Ovary (tissue), 9 donors: ENCODE data around the gene ADAMTSL3. TPM values are rescaled to one million over a fixed set of nuclear protein-coding genes. Genes with fewer than 3 reads are reported as not detected.

Source experiments
- DNase-seq, 5 donors: peaks; one replicate each; pipeline ENCODE4 v3.0.0-alpha.2; 2019 to 2020
- H3K27ac ChIP-seq, 2 donors: fragments of 200-600 bp; one replicate each; pipeline versions ENCODE4 v1.5.1 to v1.8.0; 2019 to 2022
- H3K27me3 ChIP-seq: fragments of 200-600 bp; one replicate; pipeline ENCODE4 v1.8.0; 2022
- H3K36me3 ChIP-seq: fragments of 200-600 bp; sonication (generic); one replicate; pipeline ENCODE4 v1.5.1; 2019
- H3K4me1 ChIP-seq: one replicate; pipeline ENCODE4 v1.8.1; 2013; ENCODE audit warnings: mild to moderate bottlenecking, moderate library complexity; ENCODE audit not compliant: insufficient read depth
- H3K4me3 ChIP-seq: fragments of 200-600 bp; sonication (generic); one replicate; pipeline ENCODE4 v1.5.1; 2017
- H3K9me3 ChIP-seq, 2 donors: fragments of 200-600 bp in 1 of 2; sonication (generic) in 1 of 2; one replicate each; pipeline versions ENCODE4 v1.5.1 to v1.8.1; 2013 to 2019; ENCODE audit warnings: mild to moderate bottlenecking in 1 of 2, moderate library complexity in 1 of 2
- CTCF ChIP-seq, 3 donors: fragments of 450-650 bp in 2 of 3; fragments of 200-600 bp in 1 of 3; IDR thresholded peaks; one replicate each; pipeline versions ENCODE4 v1.5.1 to v1.8.0; 2016 to 2022; ENCODE audit warnings: antibody characterized with exemption in 3 of 3, mild to moderate bottlenecking in 1 of 3
- EP300 ChIP-seq: sonication (generic); formaldehyde crosslinking; IDR thresholded peaks from one replicate; pipeline ENCODE4 v1.6.1; 2017; ENCODE audit warnings: antibody characterized with exemption
- POLR2A ChIP-seq: fragments of 450-650 bp; IDR thresholded peaks from one replicate; pipeline ENCODE4 v1.6.1; 2017; ENCODE audit warnings: antibody characterized with exemption, mild to moderate bottlenecking, moderate library complexity
- WGBS, 3 donors: extraction: QIAGEN DNeasy Blood & Tissue Kit in 1 of 3; methylation state at CpG; one replicate each; pipeline versions ENCODE4 v1.1.5 to v1.1.7; 2013 to 2017; 5-methylcytosine and 5-hydroxymethylcytosine counted together
- intact Hi-C, 4 donors: fragments of 100-400 bp; cut with DNase I; formaldehyde crosslinking; loops; one replicate each; pipeline versions ENCODE4 v1.11.0 to v1.15.1; 2022 to 2023
- polyA plus RNA-seq, 2 donors: library from polyadenylated mRNA; stranded (reverse); fragments of 200-250 nt in 1 of 2; fragments of 350-450 nt in 1 of 2; fragmentation: Illumina TruSeq in 1 of 2; extraction: RNeasy Lipid Tissue Mini Kit (QIAGEN cat#74804) in 1 of 2; gene quantifications; one replicate each; pipeline ENCODE4 v1.2.3, GENCODE V29; 2013 to 2014
- total RNA-seq, 7 donors: library from RNA; depleted of rRNA in 2 of 7; stranded (reverse); fragments of >200 nt in 2 of 7; fragmentation: NEBNext Ultra II Directional in 3 of 7; extraction: Animal tissue kit (Norgen Biotek cat#: 25700) in 3 of 7; gene quantifications; one replicate each; pipeline versions ENCODE4 v1.1.0 to v1.2.4, GENCODE V29; 2016 to 2023
- donor health status: DM: no; HTN: no; CAD: no; lungs with moderate emphysema.
- donor health status: DM: no; HTN: no; CAD: no.
- donor health status: Bipolar disorder and iron deficiency.
- donor health status: DM: yes; HTN: yes; CAD: no.
- donor health status: DM: no; HTN: no; CAD: no.
- donor health status: DM: yes; HTN: yes; CAD: no.

Gene ADAMTSL3
- total and polyA plus RNA-seq, 9 donors: 0.96 to 9.0 (median 3.7) TPM

GRCh38 chr15:83892498-83892897 is 238.6 kb downstream of the ADAMTSL3 start:
- 89 to 96% (median 93%) methylated on average over 4 of the region's 4 CpGs for WGBS, 3 donors
- intact Hi-C loops: no loop called here
- H3K9me3 ChIP-seq: no peaks in the 10 kb centered on the region
- no peak for DNase-seq
- H3K27me3 ChIP-seq: no peaks in the 10 kb centered on the region
- H3K4me3 ChIP-seq: no peak overlapping the region
- no peaks in the 10 kb centered on the region for H3K36me3 ChIP-seq
- no peaks in the 10 kb centered on the region for H3K4me1 ChIP-seq
- TF ChIP-seq POLR2A (no peak), EP300 (no peak), CTCF (IDR thresholded peaks at IDR 0.05) (no peak)
- no peak overlapping the region for H3K27ac ChIP-seq

- no peaks in the 10 kb centered on the region for H3K9me3 ChIP-seq
- no peak for TF ChIP-seq CTCF (IDR thresholded peaks at IDR 0.05)
- no peak for TF ChIP-seq POLR2A
- no peak for TF ChIP-seq EP300
- DNase-seq: no peak
- no peaks in the 10 kb centered on the region for H3K4me1 ChIP-seq
- no peaks in the 10 kb centered on the region for H3K36me3 ChIP-seq
- no peak overlapping the region for H3K27ac ChIP-seq
- no peaks in the 10 kb centered on the region for H3K27me3 ChIP-seq
- intact Hi-C loops: no loop called here
- WGBS, 3 donors: 80 to 91% (median 89%) methylated on average over 3 of the region's 3 CpGs
- no peak overlapping the region for H3K4me3 ChIP-seq
These were observed 239.4 kb downstream of the ADAMTSL3 start for GRCh38 chr15:83893308-83893707.

GRCh38 chr15:83897037-83897436 is 243.1 kb downstream of the ADAMTSL3 start:
- intact Hi-C loops: no loop called here
- Histone ChIP-seq H3K4me1 (peaks cover 2% of the 10 kb centered on the region), H3K4me3 (no peak overlapping the region), H3K27me3 (no peaks in the 10 kb centered on the region), H3K27ac (no peak overlapping the region), H3K9me3 (no peaks in the 10 kb centered on the region), H3K36me3 (no peaks in the 10 kb centered on the region)
- TF ChIP-seq CTCF (IDR thresholded peaks at IDR 0.05) (no peak), EP300 (no peak), POLR2A (no peak)
- WGBS, 3 donors: 97 to 98% (median 97%) methylated on average over 2 of the region's 2 CpGs
- no peak for DNase-seq

GRCh38 chr15:83898361-83898760 is 244.4 kb downstream of the ADAMTSL3 start:
- no peak for DNase-seq
- Histone ChIP-seq H3K27ac (no peak overlapping the region), H3K9me3 (no peaks in the 10 kb centered on the region), H3K27me3 (no peaks in the 10 kb centered on the region), H3K4me1 (peaks cover 2% of the 10 kb centered on the region), H3K36me3 (no peaks in the 10 kb centered on the region), H3K4me3 (no peak overlapping the region)
- intact Hi-C loops: no loop called here
- TF ChIP-seq CTCF (IDR thresholded peaks at IDR 0.05): no peak
- no peak for TF ChIP-seq POLR2A
- TF ChIP-seq EP300: no peak
- 95 to 97% (median 96%) methylated on average over 2 of the region's 2 CpGs for WGBS, 3 donors

GRCh38 chr15:83899670-83900069 is 245.7 kb downstream of the ADAMTSL3 start:
- Histone ChIP-seq H3K4me3 (no peak overlapping the region), H3K36me3 (no peaks in the 10 kb centered on the region), H3K27me3 (no peaks in the 10 kb centered on the region), H3K9me3 (no peaks in the 10 kb centered on the region), H3K4me1 (peaks cover 8% of the 10 kb centered on the region), H3K27ac (peak overlapping the region in 1 of 2 donors; percentile 5)
- intact Hi-C loops: no loop called here
- 34 to 37% (median 37%) methylated on average over 2 of the region's 2 CpGs for WGBS, 3 donors
- DNase-seq: no peak
- TF ChIP-seq POLR2A (no peak), CTCF (IDR thresholded peaks at IDR 0.05) (no peak), EP300 (no peak)
